Measurements from ENCODE around the gene PLA2G4E. TPM values are rescaled to one million over a fixed set of nuclear protein-coding genes. Genes with fewer than 3 reads are reported as not detected.

Gene PLA2G4E
- total and polyA plus RNA-seq, 2 of the 13 experiments (the other 11 are each of a cell fraction or from before 2014, with no cell fraction given), result not detected

DNA sequence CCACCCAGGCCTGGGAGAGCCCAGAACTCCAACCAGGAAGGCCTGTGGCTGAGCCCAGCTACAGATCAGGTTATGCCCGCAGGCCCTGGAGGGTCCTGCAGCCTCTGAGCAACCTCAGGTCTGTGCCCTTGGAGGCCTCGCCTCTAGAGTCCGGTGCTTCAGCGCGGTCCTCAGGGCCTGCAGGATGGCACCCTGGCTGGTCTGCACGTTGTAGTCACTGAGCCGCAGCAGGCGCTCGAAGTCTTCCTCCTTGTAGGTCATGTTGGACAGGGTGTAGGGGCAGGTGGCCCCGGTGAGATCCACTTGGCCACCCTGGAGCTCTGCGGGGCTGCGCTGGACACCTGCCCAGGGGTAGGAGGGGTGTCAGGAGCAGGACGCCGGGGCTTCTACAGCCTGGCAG is 47.8 kb upstream of the PLA2G4E start (continued):
- TF ChIP-seq ZNF766 (CRISPR knock-in tag; IDR thresholded peaks at IDR 0.05; ENCODE audit: borderline replicate concordance), result no peak
- TF ChIP-seq, protein P1, sequence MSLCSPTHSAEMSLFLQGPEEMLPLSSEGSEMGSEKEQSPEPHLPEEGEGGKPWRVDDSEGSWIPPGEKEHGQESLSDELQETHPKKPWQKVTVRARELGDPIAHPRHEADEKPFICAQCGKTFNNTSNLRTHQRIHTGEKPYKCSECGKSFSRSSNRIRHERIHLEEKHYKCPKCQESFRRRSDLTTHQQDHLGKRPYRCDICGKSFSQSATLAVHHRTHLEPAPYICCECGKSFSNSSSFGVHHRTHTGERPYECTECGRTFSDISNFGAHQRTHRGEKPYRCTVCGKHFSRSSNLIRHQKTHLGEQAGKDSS (CRISPR knock-in tag; IDR thresholded peaks at IDR 0.05; ENCODE audit: borderline replicate concordance, low read depth), result no peak
- no peak for TF ChIP-seq SMARCE1 (IDR thresholded peaks at IDR 0.05; ENCODE audit: borderline replicate concordance)

DNA sequence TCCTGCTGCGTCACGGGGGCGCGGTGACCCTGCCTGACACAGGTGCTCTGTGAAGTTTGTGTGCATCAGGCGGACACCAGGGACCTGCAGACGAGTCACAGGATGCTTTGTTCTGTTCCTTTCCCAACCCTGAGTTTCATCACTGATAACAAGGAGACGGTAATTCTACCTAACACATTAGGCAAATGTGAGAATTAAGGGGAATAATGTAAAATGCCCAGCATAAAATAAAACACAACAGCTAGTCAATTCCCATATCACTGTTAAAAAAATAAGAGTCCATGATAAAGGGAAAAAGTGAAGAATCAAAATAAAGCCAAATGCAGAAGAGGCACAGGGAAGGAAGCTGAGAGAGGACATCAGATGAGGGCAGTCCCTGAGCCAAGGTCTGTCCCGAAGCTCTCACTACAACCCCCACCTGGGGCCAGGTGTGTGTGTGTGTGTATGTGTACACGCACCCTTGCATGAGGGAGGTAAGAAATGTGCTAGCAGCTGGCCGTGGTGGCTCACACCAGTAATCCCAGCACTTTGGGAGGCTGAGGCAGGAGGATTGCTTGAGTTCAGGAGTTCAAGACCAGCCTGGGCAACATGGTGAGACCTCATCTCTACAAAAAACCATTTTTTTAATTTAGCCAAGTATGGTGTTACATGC is 46.0 kb upstream of the PLA2G4E start:
- H4K20me1 ChIP-seq (ENCODE audit: insufficient read depth, low read length), result no peaks in the 10 kb centered on the region
- WGBS (ENCODE audit: low lambda C conversion rate), result 5% methylated on average over 10 of the region's 10 CpGs
- no peak for ATAC-seq
- H3K4me2 ChIP-seq (ENCODE audit: low read depth, low read length), result peak overlapping the region; percentile 91
- no peak for FAIRE-seq
- ChIA-PET POLR2A (no interaction called here), CTCF (ENCODE audit: low intra/inter-chr PET ratio, low total read pairs) (interaction anchor here (1.8 to 3.4 kb wide), 2 partner anchors 17 to 71 kb away, joined by 6 to 16 read pairs; no protein-coding TSS in a partner anchor)
- peak overlapping the region in 2 of 3 experiments; percentile 14 to 65; a peak in 2 of 6 replicates for H3K4me3 ChIP-seq (replicated peaks in 1 of 3; ENCODE audit: insufficient read depth in 1 of 3, low read depth in 2 of 3, low read length in 3 of 3)
- peaks cover 3 to 19% of the 10 kb centered on the region in 2 experiments; a peak in 4 of 5 replicates for H3K27me3 ChIP-seq (ENCODE audit: control insufficient read depth in 1 of 2, insufficient read depth in 2 of 2, low read length in 2 of 2)
- no peaks in the 10 kb centered on the region for H3K36me3 ChIP-seq (replicated peaks in 1 of 2; ENCODE audit: control insufficient read depth in 1 of 2, insufficient read depth in 2 of 2, low read length in 2 of 2)
- H3K4me1 ChIP-seq (ENCODE audit: insufficient read depth, low read length), result peaks cover 56% of the 10 kb centered on the region
- no peaks in the 10 kb centered on the region for H3K79me2 ChIP-seq (ENCODE audit: insufficient read depth, low read length)
- no peaks in the 10 kb centered on the region for H3K9me3 ChIP-seq (ENCODE audit: low read length)
- no peak overlapping the region for H2AFZ ChIP-seq (ENCODE audit: low read length)
- no peak for DNase-seq (ENCODE audit: low spot score)
- intact Hi-C loops (cut with micrococcal nuclease; ENCODE audit: unreplicated experiment) (loop anchor here (1.0 to 5.0 kb wide), 7 partner anchors 10 to 404 kb away; no protein-coding TSS in a partner anchor), in situ Hi-C loops (cut with HindIII; ENCODE audit: extremely low pct_ligation_motif_present, low pct_unique_long_range_greater_than_20kb) (loop anchor here (5.0 kb wide), 1 partner anchor 70 kb away; no protein-coding TSS in a partner anchor)
- no peak overlapping the region for H3K9ac ChIP-seq (ENCODE audit: insufficient read depth, low read depth, low read length)
- H3K27ac ChIP-seq (ENCODE audit: extremely low read length, insufficient read depth, low read length), result no peak overlapping the region
- no TSS peak for BruUV-seq (replicated peaks)
- TF ChIP-seq TAF15 (IDR thresholded peaks at IDR 0.05; ENCODE audit: low read depth, low read length, poor library complexity, severe bottlenecking) (no peak), ZBTB21 (CRISPR knock-in tag; IDR thresholded peaks at IDR 0.05) (no peak), ZNF431 (CRISPR knock-in tag; IDR thresholded peaks at IDR 0.05; ENCODE audit: borderline replicate concordance, low read depth) (no peak), DPF2 (CRISPR knock-in tag; IDR thresholded peaks at IDR 0.05; ENCODE audit: borderline replicate concordance, low read depth) (no peak), ZNF224 (CRISPR knock-in tag; IDR thresholded peaks at IDR 0.05) (0 out of 2 replicates have a peak, but pooled peaks have one; percentile 47), RXRB (CRISPR knock-in tag; IDR thresholded peaks at IDR 0.05; ENCODE audit: borderline replicate concordance) (peak; percentile 29; the same call in 1 of the 2 replicates), RBM39 (IDR thresholded peaks at IDR 0.05; ENCODE audit: low read depth, low read length, poor library complexity, severe bottlenecking) (no peak), NFE2L2 (IDR thresholded peaks at IDR 0.05; ENCODE audit: low read length) (peak; percentile 19; the same call in 1 of the 2 replicates)
- TF ChIP-seq, protein P2, sequence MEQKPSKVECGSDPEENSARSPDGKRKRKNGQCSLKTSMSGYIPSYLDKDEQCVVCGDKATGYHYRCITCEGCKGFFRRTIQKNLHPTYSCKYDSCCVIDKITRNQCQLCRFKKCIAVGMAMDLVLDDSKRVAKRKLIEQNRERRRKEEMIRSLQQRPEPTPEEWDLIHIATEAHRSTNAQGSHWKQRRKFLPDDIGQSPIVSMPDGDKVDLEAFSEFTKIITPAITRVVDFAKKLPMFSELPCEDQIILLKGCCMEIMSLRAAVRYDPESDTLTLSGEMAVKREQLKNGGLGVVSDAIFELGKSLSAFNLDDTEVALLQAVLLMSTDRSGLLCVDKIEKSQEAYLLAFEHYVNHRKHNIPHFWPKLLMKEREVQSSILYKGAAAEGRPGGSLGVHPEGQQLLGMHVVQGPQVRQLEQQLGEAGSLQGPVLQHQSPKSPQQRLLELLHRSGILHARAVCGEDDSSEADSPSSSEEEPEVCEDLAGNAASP (CRISPR knock-in tag; IDR thresholded peaks at IDR 0.05; ENCODE audit: borderline replicate concordance), result peak; percentile 67; the same call in 1 of the 2 replicates
- TF ChIP-seq, protein P3, sequence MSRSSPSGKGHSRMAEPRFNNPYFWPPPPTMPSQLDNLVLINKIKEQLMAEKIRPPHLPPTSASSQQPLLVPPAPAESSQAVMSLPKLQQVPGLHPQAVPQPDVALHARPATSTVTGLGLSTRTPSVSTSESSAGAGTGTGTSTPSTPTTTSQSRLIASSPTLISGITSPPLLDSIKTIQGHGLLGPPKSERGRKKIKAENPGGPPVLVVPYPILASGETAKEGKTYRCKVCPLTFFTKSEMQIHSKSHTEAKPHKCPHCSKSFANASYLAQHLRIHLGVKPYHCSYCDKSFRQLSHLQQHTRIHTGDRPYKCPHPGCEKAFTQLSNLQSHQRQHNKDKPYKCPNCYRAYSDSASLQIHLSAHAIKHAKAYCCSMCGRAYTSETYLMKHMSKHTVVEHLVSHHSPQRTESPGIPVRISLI (CRISPR knock-in tag; IDR thresholded peaks at IDR 0.05; ENCODE audit: borderline replicate concordance), result 0 out of 2 replicates have a peak, but pooled peaks have one; percentile 2
- TF ChIP-seq, protein P4, sequence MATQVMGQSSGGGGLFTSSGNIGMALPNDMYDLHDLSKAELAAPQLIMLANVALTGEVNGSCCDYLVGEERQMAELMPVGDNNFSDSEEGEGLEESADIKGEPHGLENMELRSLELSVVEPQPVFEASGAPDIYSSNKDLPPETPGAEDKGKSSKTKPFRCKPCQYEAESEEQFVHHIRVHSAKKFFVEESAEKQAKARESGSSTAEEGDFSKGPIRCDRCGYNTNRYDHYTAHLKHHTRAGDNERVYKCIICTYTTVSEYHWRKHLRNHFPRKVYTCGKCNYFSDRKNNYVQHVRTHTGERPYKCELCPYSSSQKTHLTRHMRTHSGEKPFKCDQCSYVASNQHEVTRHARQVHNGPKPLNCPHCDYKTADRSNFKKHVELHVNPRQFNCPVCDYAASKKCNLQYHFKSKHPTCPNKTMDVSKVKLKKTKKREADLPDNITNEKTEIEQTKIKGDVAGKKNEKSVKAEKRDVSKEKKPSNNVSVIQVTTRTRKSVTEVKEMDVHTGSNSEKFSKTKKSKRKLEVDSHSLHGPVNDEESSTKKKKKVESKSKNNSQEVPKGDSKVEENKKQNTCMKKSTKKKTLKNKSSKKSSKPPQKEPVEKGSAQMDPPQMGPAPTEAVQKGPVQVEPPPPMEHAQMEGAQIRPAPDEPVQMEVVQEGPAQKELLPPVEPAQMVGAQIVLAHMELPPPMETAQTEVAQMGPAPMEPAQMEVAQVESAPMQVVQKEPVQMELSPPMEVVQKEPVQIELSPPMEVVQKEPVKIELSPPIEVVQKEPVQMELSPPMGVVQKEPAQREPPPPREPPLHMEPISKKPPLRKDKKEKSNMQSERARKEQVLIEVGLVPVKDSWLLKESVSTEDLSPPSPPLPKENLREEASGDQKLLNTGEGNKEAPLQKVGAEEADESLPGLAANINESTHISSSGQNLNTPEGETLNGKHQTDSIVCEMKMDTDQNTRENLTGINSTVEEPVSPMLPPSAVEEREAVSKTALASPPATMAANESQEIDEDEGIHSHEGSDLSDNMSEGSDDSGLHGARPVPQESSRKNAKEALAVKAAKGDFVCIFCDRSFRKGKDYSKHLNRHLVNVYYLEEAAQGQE (IDR thresholded peaks at IDR 0.05; ENCODE audit: borderline replicate concordance in 1 of 2, low read depth in 1 of 2, low read length in 2 of 2), result no peak

Data from HepG2 (cell line).